CD14-positive monocyte (primary cell): ENCODE results near the gene PPP2R3B. TPM values are rescaled to one million over a fixed set of nuclear protein-coding genes. Genes with fewer than 3 reads are reported as not detected.

Experiments
- DNase-seq, 3 donors: peaks; one replicate each; pipeline ENCODE4 v3.0.0-alpha.2; 2011 to 2022
- H2AFZ ChIP-seq: 2 replicates; pipeline ENCODE4 v1.6.0; 2012; ENCODE audit warnings: mild to moderate bottlenecking, low read depth, low read length, inconsistent platforms; ENCODE audit not compliant: insufficient read depth, poor library complexity, severe bottlenecking
- H3K27ac ChIP-seq, 2 donors: 1 replicate in 1 of 2; 2 replicates in 1 of 2; pipeline ENCODE4 v1.5.1; 2012 to 2013; ENCODE audit warnings: low read length in 2 of 2, control low read depth in 1 of 2, inconsistent platforms in 1 of 2, low read depth in 1 of 2, mild to moderate bottlenecking in 1 of 2
- H3K27me3 ChIP-seq, 2 donors: one replicate each; pipeline versions ENCODE4 v1.6.0 to v1.6.1; 2011 to 2013; ENCODE audit warnings: low read length in 2 of 2; ENCODE audit not compliant: control insufficient read depth in 2 of 2, insufficient read depth in 2 of 2
- H3K36me3 ChIP-seq, 2 donors: replicated peaks in 1 of 2; 1 replicate in 1 of 2; 2 replicates in 1 of 2; pipeline versions ENCODE4 v1.5.1 to v1.6.1; 2012 to 2013; ENCODE audit warnings: low read length in 2 of 2, control low read depth in 1 of 2, inconsistent platforms in 1 of 2, mild to moderate bottlenecking in 1 of 2; ENCODE audit not compliant: insufficient read depth in 2 of 2, control insufficient read depth in 1 of 2
- H3K4me1 ChIP-seq, 2 donors: 1 replicate in 1 of 2; 2 replicates in 1 of 2; pipeline versions ENCODE4 v1.5.1 to v1.6.1; 2012 to 2013; ENCODE audit warnings: low read length in 2 of 2, control low read depth in 1 of 2, inconsistent platforms in 1 of 2, mild to moderate bottlenecking in 1 of 2, moderate library complexity in 1 of 2; ENCODE audit not compliant: insufficient read depth in 2 of 2, control insufficient read depth in 1 of 2
- H3K4me2 ChIP-seq: replicated peaks from 2 replicates; pipeline ENCODE3; 2012; ENCODE audit warnings: low read length, moderate library complexity, mild to moderate bottlenecking; ENCODE audit not compliant: poor library complexity, severe bottlenecking; ENCODE audit errors: extremely low read depth
- H3K4me3 ChIP-seq, 3 experiments: fragments of 200-600 bp in 1 of 3; sonication (generic) in 1 of 3; replicated peaks in 1 of 3; 1 replicate in 2 of 3; 2 replicates in 1 of 3; pipeline ENCODE4 v1.5.1; 2011 to 2013; ENCODE audit warnings: low read length in 3 of 3, mild to moderate bottlenecking in 3 of 3, control low read depth in 2 of 3, low read depth in 2 of 3, inconsistent platforms in 1 of 3, moderate library complexity in 1 of 3
- H3K79me2 ChIP-seq: 2 replicates; pipeline ENCODE4 v1.6.0; 2012; ENCODE audit warnings: mild to moderate bottlenecking, control low read depth, inconsistent platforms, low read length, moderate library complexity; ENCODE audit not compliant: insufficient read depth
- H3K9ac ChIP-seq: 2 replicates; pipeline ENCODE4 v1.6.0; 2017; ENCODE audit warnings: low read length, mild to moderate bottlenecking; ENCODE audit not compliant: insufficient read depth, poor library complexity, severe bottlenecking
- H3K9me3 ChIP-seq, 2 donors: replicated peaks in 1 of 2; 1 replicate in 1 of 2; 2 replicates in 1 of 2; pipeline versions ENCODE4 v1.5.1 to v1.6.1; 2012 to 2013; ENCODE audit warnings: low read length in 2 of 2, control low read depth in 1 of 2; ENCODE audit not compliant: control insufficient read depth in 1 of 2, insufficient read depth in 1 of 2
- H4K20me1 ChIP-seq: 2 replicates; pipeline ENCODE4 v1.6.0; 2012; ENCODE audit warnings: mild to moderate bottlenecking, low read length, control low read depth, moderate library complexity; ENCODE audit not compliant: insufficient read depth
- H3K27ac Mint-ChIP-seq, 7 donors: one replicate each; pipeline ENCODE4 v1.8.0; 2020; ENCODE audit warnings: mild to moderate bottlenecking in 7 of 7, mixed read lengths in 7 of 7, moderate library complexity in 6 of 7, inconsistent platforms in 2 of 7
- H3K27me3 Mint-ChIP-seq, 3 donors: one replicate each; pipeline ENCODE4 v1.8.0; 2021 to 2022; ENCODE audit warnings: low read depth in 3 of 3, mild to moderate bottlenecking in 3 of 3, mixed read lengths in 3 of 3, moderate library complexity in 3 of 3, inconsistent platforms in 1 of 3
- H3K36me3 Mint-ChIP-seq, 2 donors: one replicate each; pipeline ENCODE4 v1.8.0; 2020; ENCODE audit warnings: mixed read lengths in 2 of 2, inconsistent platforms in 1 of 2, mild to moderate bottlenecking in 1 of 2
- H3K4me1 Mint-ChIP-seq: one replicate; pipeline ENCODE4 v1.8.0; 2020; ENCODE audit warnings: mild to moderate bottlenecking, mixed read lengths
- H3K4me3 Mint-ChIP-seq, 2 donors: one replicate each; pipeline ENCODE4 v1.8.0; 2020; ENCODE audit warnings: mild to moderate bottlenecking in 2 of 2, mixed read lengths in 2 of 2, moderate library complexity in 1 of 2
- H3K9me3 Mint-ChIP-seq, 7 donors: one replicate each; pipeline ENCODE4 v1.8.0; 2020 to 2022; ENCODE audit warnings: mixed read lengths in 7 of 7, mild to moderate bottlenecking in 6 of 7, moderate library complexity in 6 of 7, inconsistent platforms in 2 of 7
- CTCF ChIP-seq: fragments of 200-600 bp; IDR thresholded peaks from one replicate; pipeline ENCODE4 v1.8.0; 2022; ENCODE audit warnings: antibody characterized with exemption, mild to moderate bottlenecking
- WGBS: methylation state at CpG from one replicate; pipeline ENCODE4 v1.1.5; 2013; ENCODE audit warnings: missing lambda C conversion rate; ENCODE audit not compliant: insufficient coverage; 5-methylcytosine and 5-hydroxymethylcytosine counted together
- intact Hi-C, 2 donors: fragments of 100-400 bp; cut with micrococcal nuclease; formaldehyde crosslinking; loops; one replicate each; pipeline versions ENCODE4 v1.15.0 to v1.15.1; 2023
- polyA plus RNA-seq, 3 donors: library from polyadenylated mRNA; depleted of rRNA in 1 of 3; unstranded in 2 of 3; stranded (reverse) in 1 of 3; fragments of 300-500 nt in 2 of 3; fragments of >200 nt in 1 of 3; fragmentation: Illumina TruSeq in 2 of 3; gene quantifications; 1 replicate in 2 of 3; 2 replicates in 1 of 3; pipeline ENCODE4 v1.2.3, GENCODE V29; 2012 to 2021

PPP2R3B gene
- polyA plus RNA-seq, 3 donors: 2.1 to 9.0 (median 2.3) TPM

- peaks cover 0 to 5% of the 10 kb centered on the region in 2 donors for H3K27me3 ChIP-seq
- intact Hi-C loops: no loop called here
- H3K4me2 ChIP-seq: no peak overlapping the region
- no peak overlapping the region for H2AFZ ChIP-seq
- no peak overlapping the region for H3K27ac ChIP-seq
- TF ChIP-seq CTCF: no peak
- Mint-ChIP-seq H3K9me3 (peaks cover 11 to 30% (median 19%) of the 10 kb centered on the region in 7 donors), H3K36me3 (peaks cover 0 to 7% of the 10 kb centered on the region in 2 donors), H3K4me1 (no peaks in the 10 kb centered on the region), H3K27me3 (peaks cover 7 to 26% (median 21%) of the 10 kb centered on the region in 3 donors), H3K4me3 (peak overlapping the region; percentile 24 to 51), H3K27ac (no peak overlapping the region)
- DNase-seq: no peak
- WGBS: 19% methylated on average over 25 of the region's 47 CpGs
- H3K9me3 ChIP-seq: peaks cover 4 to 33% of the 10 kb centered on the region in 2 donors
- no peaks in the 10 kb centered on the region for H4K20me1 ChIP-seq
- H3K4me1 ChIP-seq: no peaks in the 10 kb centered on the region
- H3K36me3 ChIP-seq: no peaks in the 10 kb centered on the region
- H3K79me2 ChIP-seq: no peaks in the 10 kb centered on the region
- H3K4me3 ChIP-seq: no peak overlapping the region
- no peak overlapping the region for H3K9ac ChIP-seq
These were observed 26.9 kb upstream of the PPP2R3B start for GRCh38 chrX:413322-414201.

- peaks cover 0 to 5% of the 10 kb centered on the region in 2 donors for H3K27me3 ChIP-seq
- Mint-ChIP-seq H3K27ac (peak overlapping the region in 2 of 7 donors; percentile 17 to 75), H3K27me3 (peaks cover 7 to 24% (median 19%) of the 10 kb centered on the region in 3 donors), H3K9me3 (peaks cover 12 to 29% (median 23%) of the 10 kb centered on the region in 7 donors), H3K36me3 (peaks cover 0 to 17% of the 10 kb centered on the region in 2 donors), H3K4me3 (no peak overlapping the region), H3K4me1 (no peaks in the 10 kb centered on the region)
- H3K9ac ChIP-seq: no peak overlapping the region
- no peak overlapping the region for H3K27ac ChIP-seq
- intact Hi-C loops: no loop called here
- H3K4me1 ChIP-seq: no peaks in the 10 kb centered on the region
- H3K36me3 ChIP-seq: no peaks in the 10 kb centered on the region
- no peak overlapping the region for H2AFZ ChIP-seq
- H3K9me3 ChIP-seq: peaks cover 17 to 38% of the 10 kb centered on the region in 2 donors
- WGBS: 96% methylated on average over 14 of the region's 17 CpGs
- no peaks in the 10 kb centered on the region for H3K79me2 ChIP-seq
- no peak overlapping the region for H3K4me2 ChIP-seq
- DNase-seq: no peak
- TF ChIP-seq CTCF: no peak
- H3K4me3 ChIP-seq: no peak overlapping the region
- no peaks in the 10 kb centered on the region for H4K20me1 ChIP-seq
These were observed 23.6 kb upstream of the PPP2R3B start for GRCh38 chrX:410296-410695.
